Activated T-helper 2 cell treated with anti-CD3 and anti-CD28 coated beads, Interferon-gamma antibody, Interleukin-2, Interleukin-4, amounts not matched to agents 10 μg/mL and 5 μg/mL and 100 μg/mL, durations not matched to agents 14 hours and 24 hours and 36 hours (primary cell): ENCODE measurements around the gene DESI2. TPM values are rescaled to one million over a fixed set of nuclear protein-coding genes. Genes with fewer than 3 reads are reported as not detected.

ENCODE experiments used
- DNase-seq: peaks from one replicate; pipeline ENCODE4 v3.0.0; 2021; ENCODE audit warnings: low spot score
- H3K27ac Mint-ChIP-seq: one replicate; pipeline ENCODE4 v1.8.0; 2021; ENCODE audit warnings: mixed read lengths
- H3K27me3 Mint-ChIP-seq: one replicate; pipeline ENCODE4 v1.8.0; 2021; ENCODE audit warnings: low read depth, mixed read lengths
- H3K36me3 Mint-ChIP-seq: one replicate; pipeline ENCODE4 v1.8.0; 2021; ENCODE audit warnings: low read depth, mixed read lengths
- H3K4me1 Mint-ChIP-seq: one replicate; pipeline ENCODE4 v1.8.0; 2021; ENCODE audit warnings: low read depth, mixed read lengths
- H3K4me3 Mint-ChIP-seq: one replicate; pipeline ENCODE4 v1.8.0; 2021; ENCODE audit warnings: low read depth, mild to moderate bottlenecking, moderate library complexity, mixed read lengths
- H3K9me3 Mint-ChIP-seq: one replicate; pipeline ENCODE4 v1.8.0; 2021; ENCODE audit warnings: mixed read lengths
- intact Hi-C: fragments of 100-400 bp; cut with micrococcal nuclease; formaldehyde crosslinking; loops from one replicate; pipeline ENCODE4 v1.15.1; 2023
- total RNA-seq: library from RNA; stranded (reverse); gene quantifications from 2 replicates; pipeline ENCODE4 v1.2.3, GENCODE V29; 2022

The DESI2 gene
- total RNA-seq, 1 donor from 2014 or later = 27.4 TPM

DNA sequence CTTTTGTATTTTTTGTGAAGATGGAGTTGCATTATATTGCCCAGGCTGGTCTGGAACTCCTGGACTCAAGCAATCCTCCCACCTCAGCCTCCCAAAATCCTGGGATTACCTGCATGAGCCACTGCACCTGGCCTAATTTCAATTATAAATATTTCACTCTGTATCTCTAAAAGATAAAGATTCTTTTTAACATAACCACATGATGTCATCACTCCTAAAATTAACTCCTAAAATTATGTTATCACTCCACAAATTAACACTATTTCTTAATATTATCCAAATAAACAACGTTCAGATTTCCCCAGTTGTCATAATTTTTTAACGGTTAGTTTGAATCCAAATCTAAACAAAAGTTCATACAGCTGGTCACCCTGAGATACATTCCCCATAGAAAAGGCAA is 43.0 kb downstream of the DESI2 start:
- Mint-ChIP-seq H3K4me1 (no peaks in the 10 kb centered on the region), H3K4me3 (no peak overlapping the region), H3K27me3 (no peaks in the 10 kb centered on the region), H3K27ac (no peak overlapping the region), H3K36me3 (peaks cover 69% of the 10 kb centered on the region), H3K9me3 (no peaks in the 10 kb centered on the region)
- DNase-seq = no peak
- intact Hi-C loops = no loop called here

DNA sequence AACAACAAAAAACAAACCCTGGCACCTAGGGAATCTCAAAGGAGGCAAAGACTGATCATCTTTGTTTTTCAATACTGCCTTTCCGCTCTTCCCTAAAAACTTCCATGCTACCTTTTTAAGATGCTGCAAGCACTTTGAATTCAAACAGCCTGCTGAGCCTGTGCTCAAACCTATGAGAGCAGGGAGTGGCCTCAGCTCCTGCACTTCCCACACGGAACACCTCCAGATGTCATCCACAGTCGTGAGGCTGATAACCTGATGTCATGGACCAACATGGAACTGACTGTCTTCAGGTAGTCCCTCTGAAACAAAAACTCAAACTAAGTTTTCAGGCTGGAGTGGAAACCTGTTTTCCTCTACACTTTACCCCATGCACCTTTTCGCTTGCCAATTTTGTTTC is 46.8 kb downstream of the DESI2 start:
- Mint-ChIP-seq H3K4me1 (no peaks in the 10 kb centered on the region), H3K9me3 (no peaks in the 10 kb centered on the region), H3K36me3 (peaks cover 56% of the 10 kb centered on the region), H3K4me3 (no peak overlapping the region), H3K27ac (no peak overlapping the region), H3K27me3 (no peaks in the 10 kb centered on the region)
- DNase-seq = no peak
- intact Hi-C loops = no loop called here

DNA sequence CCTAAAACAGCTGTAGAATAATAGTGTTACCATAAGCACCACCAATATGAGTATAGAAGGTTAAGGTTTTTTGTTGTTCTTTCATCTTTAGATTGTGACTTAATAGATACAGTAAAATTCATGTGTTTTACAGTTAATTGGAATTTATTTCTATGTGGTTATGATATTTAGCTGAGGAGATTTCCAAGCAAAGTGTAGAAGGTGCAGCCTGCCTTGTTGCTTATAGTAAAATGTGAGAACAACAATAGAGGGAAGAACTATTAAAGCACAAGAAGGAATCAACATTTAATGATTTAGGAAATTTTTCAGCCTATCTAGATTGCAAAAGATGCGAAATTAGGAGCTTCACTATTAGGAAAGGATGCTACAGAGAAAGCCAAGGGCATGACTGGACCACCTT is 47.9 kb downstream of the DESI2 start:
- no peak overlapping the region for H3K4me3 Mint-ChIP-seq
- no peak for DNase-seq
- no peaks in the 10 kb centered on the region for H3K4me1 Mint-ChIP-seq
- no peaks in the 10 kb centered on the region for H3K9me3 Mint-ChIP-seq
- no peaks in the 10 kb centered on the region for H3K27me3 Mint-ChIP-seq
- peaks cover 59% of the 10 kb centered on the region for H3K36me3 Mint-ChIP-seq
- intact Hi-C loops = no loop called here
- H3K27ac Mint-ChIP-seq = no peak overlapping the region

DNA sequence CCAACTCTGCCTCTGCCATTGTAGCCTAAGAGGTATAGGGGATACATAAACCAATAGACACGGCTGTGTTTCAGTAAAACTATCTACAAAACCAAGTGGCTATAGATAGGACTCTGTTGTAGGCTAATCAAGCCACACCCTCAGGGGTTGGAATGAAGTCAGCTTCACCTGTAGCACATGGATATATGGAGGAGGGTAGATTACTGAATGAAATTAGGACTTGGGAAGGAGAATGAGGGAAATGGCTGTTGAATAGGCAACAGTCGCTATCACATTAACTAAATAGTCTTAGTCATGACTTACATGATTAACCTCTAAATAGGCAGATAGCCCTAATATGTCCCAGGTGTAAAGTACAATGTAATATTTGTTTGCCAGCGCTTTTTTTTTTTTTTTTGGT is 49.7 kb downstream of the DESI2 start:
- Mint-ChIP-seq H3K36me3 (peaks cover 54% of the 10 kb centered on the region), H3K4me1 (no peaks in the 10 kb centered on the region), H3K4me3 (no peak overlapping the region), H3K27ac (no peak overlapping the region), H3K9me3 (no peaks in the 10 kb centered on the region), H3K27me3 (no peaks in the 10 kb centered on the region)
- DNase-seq = no peak
- intact Hi-C loops = no loop called here

DNA sequence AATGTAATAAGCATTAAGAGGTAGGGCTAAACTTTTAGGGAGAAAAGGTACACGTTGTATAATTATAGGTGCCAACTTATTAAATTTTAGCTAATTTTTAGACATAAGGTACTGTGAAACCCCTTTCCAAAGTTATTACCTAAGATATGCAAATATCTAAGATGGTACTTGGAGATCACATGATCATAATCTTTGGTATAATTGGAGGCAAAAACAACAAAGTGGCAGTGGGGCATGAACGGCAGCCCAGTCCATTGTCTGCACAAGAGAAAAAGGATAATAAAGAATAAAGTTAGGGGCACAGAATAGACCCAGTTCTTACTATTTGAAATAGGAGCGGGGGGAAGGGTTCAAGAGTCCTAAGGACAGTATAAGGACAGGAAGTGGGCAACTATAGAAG is 51.2 kb downstream of the DESI2 start:
- no peaks in the 10 kb centered on the region for H3K27me3 Mint-ChIP-seq
- DNase-seq = no peak
- intact Hi-C loops = no loop called here

DNA sequence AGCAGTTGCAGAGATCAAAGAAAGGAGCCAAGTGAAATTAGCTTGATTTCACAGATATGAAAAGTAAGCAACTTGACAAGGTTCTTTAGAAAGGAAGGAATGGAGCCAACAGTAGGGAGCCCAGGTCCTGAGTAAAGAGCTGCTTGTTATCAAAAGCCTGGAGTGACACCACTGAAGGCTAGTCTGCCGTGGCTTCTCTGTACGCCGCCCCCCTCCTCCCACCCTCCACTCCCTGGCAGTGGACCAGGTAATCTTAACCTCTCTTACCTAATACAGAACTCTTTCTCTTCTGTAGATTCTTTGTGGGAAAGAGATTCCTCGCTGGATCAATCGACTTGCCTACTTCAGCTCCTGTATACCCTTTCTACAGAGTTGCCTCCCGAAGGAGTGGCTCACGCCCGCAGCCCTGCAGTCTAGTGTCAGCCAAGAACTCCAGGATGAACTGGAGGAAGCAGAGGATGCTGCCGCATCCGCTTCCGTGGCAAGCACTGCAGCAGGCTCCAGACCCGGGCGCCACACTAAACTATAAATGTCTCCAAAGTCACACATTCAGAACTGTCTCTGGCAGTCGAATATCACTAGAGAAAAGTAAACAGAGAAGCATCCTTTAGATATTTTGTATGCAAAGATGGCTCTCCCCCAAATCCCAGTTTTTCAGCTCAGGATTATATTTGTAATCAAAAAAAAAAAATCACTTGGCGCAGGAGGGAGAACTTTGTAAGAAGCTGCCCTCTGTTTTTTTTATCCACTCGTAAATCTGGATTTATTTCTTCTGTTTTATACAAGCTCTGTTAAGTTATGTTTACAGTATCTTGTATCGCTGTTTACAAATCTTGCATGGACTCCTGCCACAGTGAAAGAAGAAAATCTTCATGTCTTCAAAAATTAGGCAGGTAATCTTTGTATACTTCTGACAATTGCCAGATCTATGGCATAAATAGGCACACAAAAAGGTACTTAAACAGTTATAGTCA is 52.6 kb downstream of the DESI2 start:
- Mint-ChIP-seq H3K36me3 (peaks cover 31% of the 10 kb centered on the region), H3K27ac (no peak overlapping the region), H3K4me1 (no peaks in the 10 kb centered on the region), H3K4me3 (no peak overlapping the region), H3K9me3 (no peaks in the 10 kb centered on the region), H3K27me3 (no peaks in the 10 kb centered on the region)
- DNase-seq = no peak
- intact Hi-C loops = no loop called here

More for the DNA sequence above, 51.2 kb downstream of the DESI2 start:
- Mint-ChIP-seq H3K27ac (no peak overlapping the region), H3K9me3 (no peaks in the 10 kb centered on the region), H3K4me3 (no peak overlapping the region), H3K4me1 (no peaks in the 10 kb centered on the region), H3K36me3 (peaks cover 42% of the 10 kb centered on the region)

DNA sequence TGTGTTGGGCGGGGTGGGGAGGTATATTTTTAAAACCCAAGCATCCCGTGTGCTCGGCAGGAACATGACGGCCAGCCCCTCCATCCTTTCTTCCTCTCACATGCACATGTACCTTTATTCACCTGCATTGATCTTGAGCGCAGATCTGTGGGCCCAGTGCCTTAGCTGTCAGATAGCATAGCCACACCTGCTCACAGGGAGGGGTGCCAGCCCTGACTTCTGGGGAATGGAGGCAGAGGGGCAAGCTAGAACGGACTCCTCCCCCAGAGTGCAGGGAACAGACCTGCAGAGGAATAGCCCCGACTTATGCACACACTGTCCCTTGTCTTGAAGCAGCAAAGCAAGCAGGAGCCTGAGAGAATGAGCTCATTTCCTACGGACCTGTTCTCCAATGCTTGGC is 56.1 kb downstream of the DESI2 start:
- Mint-ChIP-seq H3K4me1 (peaks cover 6% of the 10 kb centered on the region), H3K36me3 (peaks cover 13% of the 10 kb centered on the region), H3K27me3 (no peaks in the 10 kb centered on the region), H3K27ac (no peak overlapping the region), H3K9me3 (no peaks in the 10 kb centered on the region), H3K4me3 (no peak overlapping the region)
- DNase-seq = no peak
- intact Hi-C loops = no loop called here

DNA sequence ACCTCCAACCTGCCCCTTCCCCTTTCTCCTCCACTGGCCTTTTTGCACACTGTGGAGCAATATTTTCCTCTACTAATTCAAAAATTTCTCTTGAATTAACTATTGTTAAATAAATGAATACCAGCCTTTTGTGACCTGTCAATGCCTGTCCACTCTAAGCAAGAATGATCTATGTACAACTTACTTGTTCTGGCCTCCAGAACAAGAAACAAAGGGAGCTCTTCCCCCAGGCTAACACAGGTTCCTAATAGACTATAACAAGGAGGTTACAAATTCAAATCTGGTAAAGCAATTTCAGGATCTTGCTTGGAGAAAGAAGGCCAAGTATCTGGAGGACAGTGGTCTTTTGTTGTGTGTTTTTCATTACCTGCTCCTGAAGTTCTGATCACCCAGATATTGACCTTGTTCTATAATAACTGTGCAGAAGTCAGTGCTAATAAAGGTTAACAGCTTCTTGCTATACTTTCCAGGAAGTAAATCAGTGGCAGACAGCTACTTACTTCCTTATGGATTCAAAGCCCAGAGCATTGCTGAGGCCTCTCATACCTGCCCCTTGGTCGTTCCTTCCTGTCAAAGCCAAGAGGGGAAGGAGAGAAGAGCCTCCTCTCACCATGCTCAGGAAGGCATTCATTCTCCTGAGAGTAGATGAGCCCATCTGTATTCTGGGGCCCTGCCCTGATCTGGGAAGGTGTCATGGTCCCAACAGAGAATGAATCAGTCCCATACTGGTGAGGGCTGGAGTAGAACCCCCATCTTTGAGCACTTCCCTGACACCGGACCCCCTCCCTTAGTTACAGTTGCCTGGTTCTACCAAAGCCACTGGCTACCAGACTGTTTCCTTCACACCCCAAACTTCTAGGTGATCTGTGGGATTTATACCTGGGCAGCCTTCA is 56.8 kb downstream of the DESI2 start:
- intact Hi-C loops = loop anchor here (10.0 kb wide), 1 partner anchor 105 kb away; no protein-coding TSS in a partner anchor
- Mint-ChIP-seq H3K4me1 (peaks cover 6% of the 10 kb centered on the region), H3K9me3 (no peaks in the 10 kb centered on the region), H3K4me3 (no peak overlapping the region), H3K36me3 (peaks cover 13% of the 10 kb centered on the region), H3K27me3 (no peaks in the 10 kb centered on the region), H3K27ac (no peak overlapping the region)
- no peak for DNase-seq

DNA sequence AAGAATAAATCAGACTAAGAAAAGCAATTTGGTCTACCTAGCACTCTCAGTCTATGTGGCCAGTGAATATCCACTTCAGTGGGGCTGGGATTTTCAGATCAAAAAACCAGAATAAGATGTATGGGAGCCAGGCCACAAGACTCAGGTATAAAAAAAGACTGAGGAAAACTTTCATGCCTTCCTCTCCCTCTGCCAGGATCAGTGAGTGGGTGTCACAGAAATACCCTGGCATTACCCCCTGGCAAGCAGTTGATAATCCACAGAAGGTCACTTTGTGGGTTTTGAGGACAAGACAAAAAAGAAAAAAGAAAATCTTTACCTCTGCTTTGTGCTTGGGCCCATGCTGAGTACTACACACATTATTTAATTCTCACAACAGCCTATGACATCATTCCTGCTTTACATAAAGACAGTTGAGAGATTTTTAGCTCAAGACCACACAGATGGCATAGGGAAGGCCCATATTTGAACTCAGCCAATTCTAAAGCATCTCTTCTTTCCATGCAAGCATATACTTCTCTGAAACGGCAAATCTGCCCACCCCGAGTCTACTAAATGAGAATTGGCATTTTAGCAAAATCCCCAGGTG is 57.6 kb downstream of the DESI2 start:
- Mint-ChIP-seq H3K4me1 (peaks cover 6% of the 10 kb centered on the region), H3K9me3 (no peaks in the 10 kb centered on the region), H3K27ac (no peak overlapping the region), H3K27me3 (no peaks in the 10 kb centered on the region), H3K36me3 (peaks cover 6% of the 10 kb centered on the region), H3K4me3 (no peak overlapping the region)
- intact Hi-C loops = loop anchor here (10.0 kb wide), 1 partner anchor 106 kb away; no protein-coding TSS in a partner anchor
- DNase-seq = no peak

DNA sequence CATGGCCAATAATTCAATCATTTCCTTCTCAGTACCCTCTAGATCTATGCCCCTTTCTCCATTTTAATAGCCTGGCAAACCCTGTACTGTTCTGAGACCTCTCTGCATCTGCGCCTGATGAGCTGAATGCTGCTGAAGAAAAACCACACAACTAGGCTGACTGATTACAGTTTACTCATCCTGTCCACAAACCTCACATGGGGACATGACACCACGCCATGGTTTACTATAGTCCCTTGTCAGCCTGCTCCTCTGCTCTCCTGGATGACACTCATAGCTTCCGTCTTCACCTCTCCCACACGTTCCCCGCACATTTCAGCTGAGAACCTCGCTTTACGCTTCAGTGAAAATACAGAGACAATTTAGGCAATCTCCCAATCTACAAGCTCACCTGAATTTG is 59.7 kb downstream of the DESI2 start:
- intact Hi-C loops = loop anchor here (10.0 kb wide), 1 partner anchor 108 kb away; no protein-coding TSS in a partner anchor
- no peaks in the 10 kb centered on the region for H3K36me3 Mint-ChIP-seq
- no peak overlapping the region for H3K27ac Mint-ChIP-seq
- H3K9me3 Mint-ChIP-seq = no peaks in the 10 kb centered on the region
- no peak for DNase-seq
- no peak overlapping the region for H3K4me3 Mint-ChIP-seq
- peaks cover 3% of the 10 kb centered on the region for H3K27me3 Mint-ChIP-seq
- peaks cover 6% of the 10 kb centered on the region for H3K4me1 Mint-ChIP-seq

DNA sequence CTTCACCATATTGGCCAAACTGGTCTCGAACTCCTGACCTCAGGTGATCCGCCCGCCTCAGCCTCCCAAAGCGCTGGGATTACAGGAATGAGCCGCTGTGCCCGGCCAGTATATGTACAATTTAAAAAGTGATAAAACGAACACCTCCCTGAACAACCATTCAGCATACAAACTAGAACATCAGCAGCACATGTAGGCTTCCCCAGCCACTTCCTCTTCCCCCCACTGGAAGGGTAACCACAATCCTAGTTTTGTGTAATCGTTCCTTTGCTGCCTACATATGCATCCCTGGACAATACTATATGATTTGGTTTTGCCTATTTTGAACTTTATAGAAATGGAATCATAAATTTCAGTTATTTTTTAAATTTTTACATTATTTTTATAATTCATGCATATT is 60.4 kb downstream of the DESI2 start:
- H3K4me3 Mint-ChIP-seq = no peak overlapping the region
- intact Hi-C loops = loop anchor here (10.0 kb wide), 1 partner anchor 109 kb away; no protein-coding TSS in a partner anchor
- no peaks in the 10 kb centered on the region for H3K9me3 Mint-ChIP-seq
- peaks cover 6% of the 10 kb centered on the region for H3K4me1 Mint-ChIP-seq
- H3K27me3 Mint-ChIP-seq = peaks cover 3% of the 10 kb centered on the region
- no peak overlapping the region for H3K27ac Mint-ChIP-seq
- DNase-seq = no peak
- no peaks in the 10 kb centered on the region for H3K36me3 Mint-ChIP-seq

DNA sequence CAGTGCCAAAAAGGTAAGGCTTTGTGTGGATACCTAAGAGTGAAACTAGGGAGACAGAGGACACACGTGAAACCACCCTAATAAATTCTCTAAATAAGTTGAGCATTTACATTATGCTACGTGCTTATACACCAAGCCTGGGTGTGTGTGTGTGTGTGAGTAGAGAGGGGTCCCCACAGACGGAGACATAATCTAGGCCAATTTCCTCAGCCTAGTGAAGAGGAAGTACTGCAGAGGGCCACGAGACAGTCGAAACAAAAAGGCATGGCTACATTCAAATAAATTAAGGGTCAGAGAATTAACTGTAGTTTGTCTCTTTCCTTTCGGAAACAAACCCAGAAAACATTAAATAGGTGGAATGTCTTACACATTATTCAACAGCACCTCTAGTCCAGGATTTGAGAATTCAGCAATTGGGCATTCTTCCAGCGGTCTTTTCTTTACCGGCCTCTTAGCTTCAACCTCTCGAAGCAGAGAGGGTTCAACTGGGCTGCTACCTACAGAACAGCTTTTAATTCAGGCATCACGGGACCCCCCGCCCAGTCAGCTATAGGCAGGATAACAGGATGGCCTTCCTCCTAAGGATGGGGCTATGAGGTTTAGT is 75.0 kb downstream of the DESI2 start:
- Mint-ChIP-seq H3K27me3 (peaks cover 53% of the 10 kb centered on the region), H3K27ac (no peak overlapping the region), H3K36me3 (no peaks in the 10 kb centered on the region), H3K4me3 (no peak overlapping the region), H3K9me3 (no peaks in the 10 kb centered on the region), H3K4me1 (peaks cover 9% of the 10 kb centered on the region)
- intact Hi-C loops = loop anchor here (5.0 kb wide), 1 partner anchor 76 kb away; the partner anchor contains the start of gene DESI2
- DNase-seq = no peak
